D721Med (cell line): Measurements from ENCODE around the gene SORCS2.

Source experiments
- DNase-seq: peaks from one replicate; pipeline ENCODE4 v3.0.0; 2011; ENCODE audit warnings: low spot score; ENCODE audit not compliant: insufficient read length
- FAIRE-seq: peaks from 2 replicates; lab custom pipeline; 2011; peaks lifted over from hg19 to GRCh38; lab: Jason Lieb, UNC
- CTCF ChIP-seq: IDR thresholded peaks from 2 replicates; pipeline ENCODE4 v1.5.1; 2012; ENCODE audit warnings: mild to moderate bottlenecking, control low read depth; ENCODE audit not compliant: insufficient read depth; ENCODE audit errors: missing control alignments

Gene SORCS2

GRCh38 chr4:7248857-7249256 is 56.5 kb downstream of the SORCS2 start:
- FAIRE-seq: no peak
- no peak for DNase-seq
- TF ChIP-seq CTCF: no peak

DNA sequence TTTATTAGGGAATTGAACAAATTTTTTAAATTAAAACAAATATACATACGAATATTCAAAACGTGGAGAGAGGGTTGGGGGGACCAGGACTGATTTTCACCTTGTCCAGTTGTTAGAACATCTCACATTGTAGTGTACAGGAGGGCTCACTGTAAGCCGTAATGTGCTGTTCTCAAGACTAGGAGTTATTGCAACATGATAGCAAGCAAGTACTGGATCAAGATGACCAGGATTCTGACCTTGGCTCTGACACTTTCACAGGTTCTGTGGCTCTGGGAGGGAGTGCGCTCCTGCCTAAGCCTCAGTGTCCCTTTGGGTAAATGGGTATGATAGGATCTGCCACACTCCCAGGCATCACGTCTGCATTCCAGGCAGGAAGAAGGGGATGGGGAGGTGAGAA is 59.0 kb downstream of the SORCS2 start:
- no peak for TF ChIP-seq CTCF
- no peak for FAIRE-seq

DNA sequence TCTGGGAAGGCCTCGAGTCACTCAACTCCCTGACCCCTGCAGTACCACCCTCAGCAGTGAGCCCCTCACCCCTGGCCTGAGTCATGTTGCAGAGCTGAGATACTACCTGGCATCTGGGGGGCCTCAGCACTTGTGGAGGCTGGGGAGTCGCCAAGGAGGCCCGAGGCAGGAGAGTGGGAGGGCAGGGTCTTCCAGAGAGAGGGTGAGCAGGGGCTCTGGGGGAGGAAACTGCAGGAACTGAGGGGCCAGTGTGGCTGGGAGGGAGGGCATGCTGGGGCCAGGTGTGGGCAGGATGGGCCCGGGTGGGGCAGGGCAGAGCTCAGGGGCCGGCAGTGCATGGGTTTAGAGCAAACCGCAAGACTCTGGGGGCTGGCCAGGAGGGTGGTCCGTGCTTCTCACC is 59.7 kb downstream of the SORCS2 start:
- DNase-seq: no peak
- no peak for FAIRE-seq
- TF ChIP-seq CTCF: no peak

More for the DNA sequence above, 59.0 kb downstream of the SORCS2 start:
- no peak for DNase-seq

DNA sequence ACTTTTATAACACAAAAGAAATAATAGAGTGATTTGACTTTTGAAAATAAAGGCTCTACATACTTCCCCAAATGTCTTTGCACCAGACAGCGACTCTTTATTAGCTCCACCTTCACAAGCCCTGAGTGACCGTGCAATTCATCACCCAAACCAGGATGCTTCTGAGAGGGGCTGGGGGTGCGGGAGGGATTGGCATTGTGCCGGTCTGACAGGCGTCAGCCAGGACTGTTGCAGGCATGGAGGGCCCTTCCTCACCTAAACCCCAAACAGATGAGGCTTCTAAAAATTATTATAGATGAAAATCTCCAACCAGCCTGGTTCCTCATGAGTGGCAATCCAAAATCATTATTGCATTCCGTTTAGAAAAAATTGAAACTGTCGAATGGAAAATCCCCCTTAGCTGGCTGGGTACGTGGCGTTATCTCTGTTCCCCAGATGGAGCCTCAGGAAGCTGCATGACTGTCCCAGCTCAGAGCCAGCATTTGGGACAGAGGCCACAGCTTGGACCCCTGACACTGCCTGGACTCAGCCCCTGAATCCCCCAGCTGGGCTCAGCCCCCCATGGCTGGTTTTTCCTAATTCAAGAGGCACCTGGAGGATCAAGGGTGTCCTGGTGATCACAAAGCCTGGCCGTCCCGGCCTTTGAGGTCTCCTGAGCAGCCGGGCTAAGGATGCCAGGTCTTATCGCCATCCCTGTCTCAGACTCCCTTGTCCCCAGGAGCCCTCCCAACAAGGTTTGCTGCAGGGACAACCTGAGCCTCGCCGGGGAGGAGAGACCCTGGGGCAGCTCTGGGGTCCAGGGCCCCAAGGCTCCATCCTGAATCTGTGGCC is 60.4 kb downstream of the SORCS2 start:
- no peak for TF ChIP-seq CTCF
- FAIRE-seq (no peak), DNase-seq (no peak)

DNA sequence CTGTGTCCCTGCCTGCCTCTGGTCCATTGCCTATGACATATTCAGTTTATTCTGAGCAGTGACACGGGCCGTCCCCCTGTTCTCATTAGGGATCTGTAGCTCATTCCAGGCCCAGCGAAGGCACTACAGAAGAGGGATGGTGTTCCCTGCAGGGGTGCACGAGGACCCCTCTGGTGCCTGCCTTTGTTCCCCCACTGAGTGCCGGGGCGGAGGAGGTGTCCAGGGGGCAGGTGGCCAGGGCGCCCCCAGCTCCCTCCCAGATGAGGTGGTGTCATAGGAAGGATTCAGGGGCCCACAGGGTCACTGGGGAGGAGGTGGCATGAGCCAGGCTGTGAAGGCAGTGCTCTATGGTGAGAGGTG is 61.0 kb downstream of the SORCS2 start:
- FAIRE-seq: no peak
- no peak for DNase-seq
- TF ChIP-seq CTCF: no peak

DNA sequence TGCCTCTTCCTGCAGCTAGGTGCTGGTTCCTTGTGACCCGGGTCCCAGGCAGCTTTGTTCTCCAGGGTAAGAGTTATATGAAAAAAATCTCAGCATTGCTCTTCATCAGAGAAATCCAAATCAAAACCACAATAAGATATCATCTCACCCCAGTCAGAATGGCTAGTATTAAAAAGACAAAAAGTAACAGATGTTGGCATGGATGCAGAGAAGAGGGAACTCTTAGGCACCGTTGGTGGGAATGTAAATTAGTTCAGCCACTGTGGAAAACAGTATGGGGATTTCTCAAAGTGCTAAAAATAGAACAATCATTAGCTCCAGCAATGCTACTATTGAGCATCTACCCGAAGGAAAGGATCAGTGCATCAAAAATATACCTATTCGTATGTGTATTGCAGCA is 61.5 kb downstream of the SORCS2 start:
- no peak for DNase-seq
- no peak for FAIRE-seq
- TF ChIP-seq CTCF: no peak

DNA sequence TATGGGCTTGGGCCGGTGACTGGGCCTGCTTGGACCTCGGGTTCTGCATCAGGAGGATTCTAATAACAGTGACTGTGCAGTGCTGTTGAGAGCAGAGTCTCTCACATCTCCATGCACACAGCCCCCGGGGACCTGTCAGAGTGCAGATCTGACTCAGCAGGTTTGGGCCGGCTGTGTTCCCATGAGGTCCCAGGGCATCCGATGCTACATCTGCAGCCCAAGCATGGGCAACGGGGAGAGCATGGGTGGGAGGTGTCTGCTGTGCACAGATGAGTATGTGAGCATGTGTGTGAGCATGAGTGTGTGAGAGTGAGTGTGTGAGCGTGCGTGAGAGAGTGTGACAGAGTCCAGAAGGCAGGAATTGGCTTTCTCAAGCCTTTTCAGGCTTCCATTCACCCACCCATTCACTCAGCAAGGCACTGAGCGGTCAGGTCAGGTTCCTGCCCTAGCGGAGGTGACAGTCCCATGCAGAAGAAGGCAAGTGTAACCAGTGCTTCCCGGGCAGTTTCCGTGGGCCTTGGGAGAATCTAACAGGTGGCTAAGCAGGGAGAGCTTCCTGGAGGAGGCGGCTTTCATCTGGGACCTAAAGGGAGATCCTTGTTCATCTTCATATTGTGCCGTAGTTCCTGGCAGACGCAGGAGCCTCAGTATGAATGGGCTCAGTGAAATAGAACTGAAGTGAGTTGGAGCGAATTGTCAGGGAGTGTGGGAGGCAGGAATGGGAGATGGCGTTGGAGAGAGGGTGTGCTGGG is 62.6 kb downstream of the SORCS2 start:
- DNase-seq: no peak
- no peak for FAIRE-seq
- TF ChIP-seq CTCF: no peak
